Kidney epithelial cell (primary cell): ENCODE results near the gene MGLL. TPM values are rescaled to one million over a fixed set of nuclear protein-coding genes. Genes with fewer than 3 reads are reported as not detected.

Experiments used
- DNase-seq: peaks from one replicate; pipeline ENCODE4 v3.0.0-alpha.2; 2010; ENCODE audit warnings: low read depth
- H3K27me3 ChIP-seq: 2 replicates; pipeline ENCODE4 v1.6.0; 2011; ENCODE audit warnings: low read length; ENCODE audit not compliant: control insufficient read depth, insufficient read depth
- H3K36me3 ChIP-seq: 2 replicates; pipeline ENCODE4 v1.5.1; 2011; ENCODE audit warnings: low read length; ENCODE audit not compliant: control insufficient read depth, insufficient read depth
- H3K4me3 ChIP-seq: 2 replicates; pipeline ENCODE4 v1.5.1; 2011; ENCODE audit warnings: low read depth, mild to moderate bottlenecking, control low read depth, low read length
- total RNA-seq: library from RNA; depleted of rRNA; stranded (reverse); fragments of >200 nt; gene quantifications from 2 replicates; pipeline ENCODE4 v1.2.3, GENCODE V29; 2015
- TF ChIP-seq, protein P1 (sequence below): IDR thresholded peaks from 2 replicates; pipeline ENCODE4 v1.5.1; 2011; ENCODE audit warnings: mild to moderate bottlenecking, moderate library complexity, low read length, control low read depth, inconsistent platforms; ENCODE audit not compliant: insufficient read depth, poor library complexity, severe bottlenecking

The MGLL gene
- total RNA-seq, 1 donor from 2014 or later: 71.8 TPM

DNA sequence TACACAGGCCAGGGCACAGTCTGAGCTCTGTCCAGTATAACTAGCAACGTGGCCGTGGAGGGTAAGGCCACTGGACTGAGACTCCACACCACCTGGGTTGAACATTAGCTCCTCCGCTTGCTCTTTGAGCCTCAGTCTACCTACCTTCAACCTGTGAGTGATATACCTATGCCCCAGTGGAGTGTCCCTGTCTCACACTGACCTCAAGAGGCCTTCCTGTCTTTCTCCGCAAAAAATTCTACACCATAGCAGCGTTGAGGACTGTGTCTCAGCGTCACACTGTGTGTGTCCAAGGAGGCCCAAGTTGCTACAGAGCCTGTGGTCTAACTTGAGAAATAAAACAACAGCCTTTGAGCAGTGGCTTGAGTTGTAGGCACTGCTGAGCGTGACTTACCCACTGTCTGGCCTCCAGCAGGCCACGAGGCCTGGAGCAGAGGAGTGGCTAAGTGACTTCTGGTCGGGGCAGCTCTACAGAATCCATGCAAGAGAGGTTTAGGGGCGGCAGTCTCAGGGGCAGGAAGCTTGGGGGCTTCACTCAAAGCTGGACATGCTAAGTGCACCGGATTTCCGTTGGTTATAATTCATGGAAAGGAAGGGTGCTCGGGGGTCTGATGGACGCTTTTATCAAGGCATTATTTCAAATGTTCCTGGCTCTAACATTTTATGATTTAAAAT lies 2.0 kb upstream of the MGLL start:
- Histone ChIP-seq H3K4me3 (no peak overlapping the region), H3K27me3 (no peaks in the 10 kb centered on the region), H3K36me3 (no peaks in the 10 kb centered on the region)
- no peak for DNase-seq
- TF ChIP-seq, protein P1, sequence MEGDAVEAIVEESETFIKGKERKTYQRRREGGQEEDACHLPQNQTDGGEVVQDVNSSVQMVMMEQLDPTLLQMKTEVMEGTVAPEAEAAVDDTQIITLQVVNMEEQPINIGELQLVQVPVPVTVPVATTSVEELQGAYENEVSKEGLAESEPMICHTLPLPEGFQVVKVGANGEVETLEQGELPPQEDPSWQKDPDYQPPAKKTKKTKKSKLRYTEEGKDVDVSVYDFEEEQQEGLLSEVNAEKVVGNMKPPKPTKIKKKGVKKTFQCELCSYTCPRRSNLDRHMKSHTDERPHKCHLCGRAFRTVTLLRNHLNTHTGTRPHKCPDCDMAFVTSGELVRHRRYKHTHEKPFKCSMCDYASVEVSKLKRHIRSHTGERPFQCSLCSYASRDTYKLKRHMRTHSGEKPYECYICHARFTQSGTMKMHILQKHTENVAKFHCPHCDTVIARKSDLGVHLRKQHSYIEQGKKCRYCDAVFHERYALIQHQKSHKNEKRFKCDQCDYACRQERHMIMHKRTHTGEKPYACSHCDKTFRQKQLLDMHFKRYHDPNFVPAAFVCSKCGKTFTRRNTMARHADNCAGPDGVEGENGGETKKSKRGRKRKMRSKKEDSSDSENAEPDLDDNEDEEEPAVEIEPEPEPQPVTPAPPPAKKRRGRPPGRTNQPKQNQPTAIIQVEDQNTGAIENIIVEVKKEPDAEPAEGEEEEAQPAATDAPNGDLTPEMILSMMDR: no peak

DNA sequence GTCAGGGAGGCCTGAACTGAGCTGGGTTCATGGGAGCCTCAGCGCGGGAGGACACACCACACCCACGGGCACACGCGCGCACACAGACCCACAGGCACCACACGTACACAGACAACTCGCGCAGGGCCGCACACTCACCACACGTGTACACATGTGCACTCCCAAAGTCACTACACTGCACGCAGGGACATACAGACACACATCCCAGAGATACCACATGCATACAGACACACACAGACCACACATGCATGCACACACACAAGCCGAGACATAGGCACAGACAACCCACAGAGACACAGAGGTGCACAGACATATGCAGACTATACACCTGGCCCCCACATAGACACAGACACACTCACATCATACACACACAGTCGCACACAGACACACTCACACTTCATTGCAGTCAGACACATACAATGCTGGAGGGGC lies 1.1 kb upstream of the MGLL start:
- TF ChIP-seq, protein P1: no peak
- Histone ChIP-seq H3K4me3 (peak overlapping the region; percentile 52), H3K36me3 (no peaks in the 10 kb centered on the region), H3K27me3 (no peaks in the 10 kb centered on the region)
- DNase-seq: no peak

DNA sequence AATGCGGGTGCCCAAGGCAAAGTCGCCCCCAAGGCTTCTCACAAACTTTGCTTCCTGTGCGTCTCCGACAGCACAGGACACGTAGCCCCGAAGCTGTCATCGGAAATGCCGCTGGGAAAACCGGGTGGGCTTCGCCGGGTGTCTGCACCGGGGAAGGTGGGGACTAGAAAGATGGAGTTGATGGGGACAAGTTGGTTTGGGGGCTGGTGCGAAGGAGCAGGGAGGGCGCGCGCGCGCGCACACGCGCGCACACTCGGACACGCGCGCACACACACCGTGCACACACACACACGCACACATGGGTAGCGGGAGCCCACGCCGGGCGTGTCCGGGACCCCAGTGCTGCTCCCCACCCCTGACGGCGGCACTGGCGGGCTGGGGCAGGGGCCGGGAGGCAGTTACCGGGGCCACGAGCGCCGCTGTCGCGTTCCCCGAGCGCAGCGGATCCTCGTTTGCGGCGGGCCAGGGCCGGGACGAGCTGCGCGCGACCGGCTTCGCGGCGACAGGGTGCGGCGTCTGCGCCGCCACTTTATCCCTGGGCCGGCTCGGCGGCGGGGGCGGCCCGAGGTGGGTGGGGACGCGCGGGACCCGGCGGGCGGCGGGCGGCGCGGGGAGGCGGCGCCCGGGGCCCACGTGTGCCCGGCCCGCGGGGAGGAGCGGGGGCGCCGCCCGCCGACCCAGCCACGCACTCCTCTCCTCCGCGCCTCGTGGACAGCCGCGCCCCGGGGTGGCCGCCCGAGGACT lies 539 bp upstream of the MGLL start:
- Histone ChIP-seq H3K4me3 (peak overlapping the region; percentile 52), H3K27me3 (no peaks in the 10 kb centered on the region), H3K36me3 (no peaks in the 10 kb centered on the region)
- TF ChIP-seq, protein P1: no peak
- DNase-seq: no peak

DNA sequence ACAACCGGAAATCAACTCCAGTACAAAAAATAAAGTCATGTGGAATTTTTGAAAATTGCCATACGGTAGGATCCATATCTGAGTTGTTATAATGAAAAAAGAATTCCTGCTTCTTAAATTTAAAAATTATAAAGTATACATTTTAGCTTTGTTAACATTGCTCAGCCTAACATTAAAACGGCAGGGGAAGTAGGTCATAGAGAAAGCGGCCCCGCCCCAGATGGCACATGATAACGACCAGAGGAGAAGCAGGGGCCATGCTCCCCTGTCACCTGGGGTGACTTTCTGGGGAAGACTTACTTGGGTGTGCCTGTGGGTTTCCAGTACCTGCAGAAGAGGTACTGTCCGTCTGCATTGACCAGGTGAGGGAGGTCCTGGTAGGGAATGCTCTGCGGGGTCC lies 921 bp downstream of the MGLL start:
- no peaks in the 10 kb centered on the region for H3K36me3 ChIP-seq
- peak overlapping the region; percentile 52 for H3K4me3 ChIP-seq
- TF ChIP-seq, protein P1: no peak
- DNase-seq: no peak
- no peaks in the 10 kb centered on the region for H3K27me3 ChIP-seq

DNA sequence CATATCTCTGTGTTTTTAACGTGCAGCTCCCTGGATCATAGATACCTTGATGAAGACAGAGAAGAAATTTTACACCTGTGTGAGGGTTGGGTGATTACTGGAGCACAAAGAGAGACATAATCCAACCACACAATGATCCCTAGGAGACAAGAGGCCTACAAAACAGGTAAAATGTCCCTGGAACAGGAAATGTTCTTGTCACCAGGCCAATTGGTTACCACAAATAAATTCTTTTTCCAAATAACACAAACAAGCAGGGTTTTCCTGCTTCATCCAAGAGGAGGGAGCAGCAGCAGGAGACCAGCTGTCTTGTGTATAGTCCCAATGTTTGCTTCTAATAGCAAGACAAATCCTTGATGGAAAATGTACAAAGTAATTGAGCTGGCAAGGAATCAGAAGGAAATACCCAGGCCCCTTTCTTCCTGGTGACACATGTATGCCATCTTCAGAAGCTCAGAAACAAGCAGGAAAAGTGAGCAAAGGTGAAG lies 1.4 kb downstream of the MGLL start:
- Histone ChIP-seq H3K36me3 (no peaks in the 10 kb centered on the region), H3K4me3 (peak overlapping the region; percentile 16), H3K27me3 (no peaks in the 10 kb centered on the region)
- TF ChIP-seq, protein P1: no peak
- DNase-seq: no peak
